Neural cell (in vitro differentiated cells): ENCODE results near the gene ANKS3.

ENCODE experiments used
- CTCF ChIP-seq: fragments of 450-650 bp; IDR thresholded peaks from 2 replicates; pipeline ENCODE4 v1.5.1; 2014; ENCODE audit warnings: antibody characterized with exemption, mild to moderate bottlenecking, moderate library complexity; ENCODE audit not compliant: poor library complexity, severe bottlenecking
- EP300 ChIP-seq: fragments of 450-650 bp; conservative IDR thresholded peaks from 2 replicates; pipeline ENCODE4 v1.6.1; 2014; ENCODE audit warnings: antibody characterized with exemption, mild to moderate bottlenecking, moderate library complexity; ENCODE audit not compliant: poor library complexity, severe bottlenecking
- EZH2 ChIP-seq: fragments of 200-600, 300-800 bp; shearing (Covaris generic), sonication (generic); IDR thresholded peaks from 2 replicates; pipeline ENCODE4 v1.6.1; 2014; ENCODE audit warnings: antibody characterized with exemption, low read length, borderline replicate concordance, mild to moderate bottlenecking; ENCODE audit not compliant: insufficient read depth, poor library complexity, severe bottlenecking
- SMC3 ChIP-seq: fragments of 450-650 bp; conservative IDR thresholded peaks from 2 replicates; pipeline ENCODE4 v1.6.1; 2014; ENCODE audit warnings: antibody characterized with exemption, mild to moderate bottlenecking, moderate library complexity; ENCODE audit not compliant: poor library complexity
- TAF1 ChIP-seq: IDR thresholded peaks from 2 replicates; pipeline ENCODE4 v1.6.1; 2012; ENCODE audit warnings: low read depth
- TF ChIP-seq, protein P1 (sequence below): IDR thresholded peaks from 2 replicates; pipeline ENCODE4 v1.6.1; 2012; ENCODE audit warnings: borderline replicate concordance

DNA sequence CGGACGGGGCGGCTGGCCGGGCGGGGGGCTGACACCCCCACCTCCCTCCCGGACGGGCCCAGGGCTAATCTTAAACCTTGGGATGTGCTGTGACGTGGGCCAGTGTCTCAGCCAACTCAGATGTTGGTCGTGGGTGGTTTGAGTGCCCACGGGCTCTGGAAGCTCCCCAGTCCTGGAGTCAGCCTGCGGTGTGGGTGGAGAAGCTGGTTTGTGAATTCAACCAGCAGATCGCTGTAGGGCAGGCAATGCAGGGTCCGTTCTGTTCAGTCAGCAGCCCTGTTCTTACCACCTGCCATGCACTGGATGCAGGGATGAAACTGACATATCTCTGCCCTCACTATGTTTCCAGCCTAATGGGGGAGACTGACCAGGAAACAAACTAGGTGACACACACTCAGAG is 40.9 kb upstream of the ANKS3 start:
- TF ChIP-seq TAF1, result no peak
- no peak for TF ChIP-seq CTCF
- TF ChIP-seq, protein P1, sequence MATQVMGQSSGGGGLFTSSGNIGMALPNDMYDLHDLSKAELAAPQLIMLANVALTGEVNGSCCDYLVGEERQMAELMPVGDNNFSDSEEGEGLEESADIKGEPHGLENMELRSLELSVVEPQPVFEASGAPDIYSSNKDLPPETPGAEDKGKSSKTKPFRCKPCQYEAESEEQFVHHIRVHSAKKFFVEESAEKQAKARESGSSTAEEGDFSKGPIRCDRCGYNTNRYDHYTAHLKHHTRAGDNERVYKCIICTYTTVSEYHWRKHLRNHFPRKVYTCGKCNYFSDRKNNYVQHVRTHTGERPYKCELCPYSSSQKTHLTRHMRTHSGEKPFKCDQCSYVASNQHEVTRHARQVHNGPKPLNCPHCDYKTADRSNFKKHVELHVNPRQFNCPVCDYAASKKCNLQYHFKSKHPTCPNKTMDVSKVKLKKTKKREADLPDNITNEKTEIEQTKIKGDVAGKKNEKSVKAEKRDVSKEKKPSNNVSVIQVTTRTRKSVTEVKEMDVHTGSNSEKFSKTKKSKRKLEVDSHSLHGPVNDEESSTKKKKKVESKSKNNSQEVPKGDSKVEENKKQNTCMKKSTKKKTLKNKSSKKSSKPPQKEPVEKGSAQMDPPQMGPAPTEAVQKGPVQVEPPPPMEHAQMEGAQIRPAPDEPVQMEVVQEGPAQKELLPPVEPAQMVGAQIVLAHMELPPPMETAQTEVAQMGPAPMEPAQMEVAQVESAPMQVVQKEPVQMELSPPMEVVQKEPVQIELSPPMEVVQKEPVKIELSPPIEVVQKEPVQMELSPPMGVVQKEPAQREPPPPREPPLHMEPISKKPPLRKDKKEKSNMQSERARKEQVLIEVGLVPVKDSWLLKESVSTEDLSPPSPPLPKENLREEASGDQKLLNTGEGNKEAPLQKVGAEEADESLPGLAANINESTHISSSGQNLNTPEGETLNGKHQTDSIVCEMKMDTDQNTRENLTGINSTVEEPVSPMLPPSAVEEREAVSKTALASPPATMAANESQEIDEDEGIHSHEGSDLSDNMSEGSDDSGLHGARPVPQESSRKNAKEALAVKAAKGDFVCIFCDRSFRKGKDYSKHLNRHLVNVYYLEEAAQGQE, result no peak
- no peak for TF ChIP-seq EZH2
- TF ChIP-seq SMC3, result no peak
- TF ChIP-seq EP300, result no peak
